Left hindlimb (tissue), 1 donor: ENCODE measurements around the gene GPR101.
"Not testable (repeated sequence)": the region's sequence is repeated elsewhere in the genome, so short reads cannot be mapped to it uniquely, and the experiment has no call there.

ENCODE experiments used
- DNase-seq: peaks from one replicate; pipeline ENCODE4 v3.0.0-alpha.2; 2018

Gene GPR101

DNA sequence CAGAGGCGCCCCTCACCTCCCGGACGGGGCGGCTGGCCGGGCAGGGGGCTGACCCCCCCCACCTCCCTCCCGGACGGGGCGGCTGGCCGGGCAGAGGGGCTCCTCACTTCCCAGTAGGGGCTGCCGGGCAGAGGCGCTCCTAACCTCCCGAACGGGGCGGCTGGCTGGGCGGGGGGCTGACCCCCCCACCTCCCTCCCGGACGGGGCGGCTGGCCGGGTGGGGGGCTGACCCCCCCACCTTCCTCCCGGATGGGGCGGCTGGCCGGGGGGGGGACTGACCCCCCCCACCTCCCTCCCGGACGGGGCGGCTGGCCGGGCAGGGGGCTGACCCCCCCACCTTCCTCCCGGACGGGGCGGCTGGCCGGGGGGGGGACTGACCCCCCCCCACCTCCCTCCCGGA, 33.6 kb downstream of the GPR101 start:
- DNase-seq, result not testable (repeated sequence)

DNA sequence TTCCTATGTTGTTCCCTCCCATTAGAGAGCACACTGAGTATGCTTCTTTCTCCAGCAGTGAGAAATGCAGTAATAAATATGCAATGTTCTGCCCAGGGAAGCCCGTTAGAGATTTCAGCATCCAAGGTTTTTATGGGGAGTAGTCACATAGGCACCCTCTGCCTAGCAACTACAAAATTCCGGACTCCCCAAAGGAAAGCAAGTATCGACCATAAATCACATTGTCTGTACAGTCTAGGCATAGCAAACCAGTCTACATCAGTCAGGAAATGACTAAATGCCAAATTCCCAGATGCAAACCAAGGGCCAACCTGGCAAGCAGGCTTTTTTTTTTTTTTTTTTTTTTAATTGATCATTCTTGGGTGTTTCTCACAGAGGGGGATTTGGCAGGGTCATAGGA, 34.8 kb downstream of the GPR101 start:
- DNase-seq, result no peak
